HepG2 (cell line): ENCODE data around the gene CELF2. TPM values are rescaled to one million over a fixed set of nuclear protein-coding genes. Genes with fewer than 3 reads are reported as not detected.
A peak's percentile ranks its signal among the peaks of the same experiment; 100 is the strongest.

Experiments used
- ATAC-seq: fragments of 200-7000 bp; cut with Tn5 transposase; 3 replicates; pipeline ENCODE4 v1.9.1; 2020; ENCODE audit warnings: mild to moderate bottlenecking, moderate library complexity
- BruUV-seq: library from RNA; stranded (reverse); fragments of 400-500 nt; replicated peaks from 2 replicates; lab custom pipeline; 2021; lab: Mats Ljungman, UMichigan
- CTCF ChIA-PET: fragments of 300-600 bp; formaldehyde crosslinking; extraction: SDS; loops from one replicate; lab custom pipeline; 2021; ENCODE audit warnings: low total read pairs, inconsistent platforms, low intra/inter-chr PET ratio; lab: Yijun Ruan, JAX
- POLR2A ChIA-PET: fragments of 350-600 bp; sonication (Branson Sonifier 250); formaldehyde crosslinking; loops from one replicate; lab custom pipeline; 2020; ENCODE audit warnings: antibody characterized with exemption, inconsistent platforms; lab: Yijun Ruan, JAX
- DNase-seq: peaks from one replicate; pipeline ENCODE4 v3.0.0-alpha.2; 2015; ENCODE audit warnings: low spot score
- FAIRE-seq: peaks from 3 replicates; lab custom pipeline; 2011; peaks lifted over from hg19 to GRCh38; lab: Jason Lieb, UNC
- H2AFZ ChIP-seq: one replicate; pipeline ENCODE4 v1.6.1; 2011; ENCODE audit warnings: low read length, inconsistent platforms
- H3K27ac ChIP-seq: fragments of 300-600 bp; 3 replicates; pipeline ENCODE4 v1.8.0; 2011; ENCODE audit warnings: mixed run types, mild to moderate bottlenecking, mixed read lengths, low read length, inconsistent platforms; ENCODE audit not compliant: insufficient read depth; ENCODE audit errors: extremely low read length
- H3K27me3 ChIP-seq, 2 experiments: fragments of 200-600 bp in 1 of 2; 2 replicates in 1 of 2; 3 replicates in 1 of 2; pipeline versions ENCODE4 v1.6.0 to v1.8.0; 2011; ENCODE audit warnings: low read length in 2 of 2, mild to moderate bottlenecking in 2 of 2, moderate library complexity in 2 of 2, inconsistent platforms in 1 of 2; ENCODE audit not compliant: insufficient read depth in 2 of 2, control insufficient read depth in 1 of 2
- H3K36me3 ChIP-seq, 2 experiments: fragments of 200-600 bp in 1 of 2; replicated peaks in 1 of 2; 2 replicates in 1 of 2; 3 replicates in 1 of 2; pipeline versions ENCODE4 v1.5.1 to v1.8.0; 2011; ENCODE audit warnings: low read length in 2 of 2, inconsistent platforms in 1 of 2; ENCODE audit not compliant: insufficient read depth in 2 of 2, control insufficient read depth in 1 of 2
- H3K4me1 ChIP-seq: 2 replicates; pipeline ENCODE4 v1.5.1; 2012; ENCODE audit warnings: low read length, inconsistent platforms; ENCODE audit not compliant: insufficient read depth
- H3K4me2 ChIP-seq: 2 replicates; pipeline ENCODE4 v1.6.0; 2011; ENCODE audit warnings: low read depth, low read length, inconsistent platforms
- H3K4me3 ChIP-seq, 3 experiments: fragments of 200-600 bp in 1 of 3; sonication (generic), shearing (Covaris generic) in 1 of 3; replicated peaks in 1 of 3; 2 replicates each; pipeline ENCODE4 v1.5.1; 2011 to 2016; ENCODE audit warnings: low read length in 3 of 3, inconsistent platforms in 2 of 3, low read depth in 2 of 3, mild to moderate bottlenecking in 2 of 3, control low read depth in 1 of 3, mixed read lengths in 1 of 3; ENCODE audit not compliant: insufficient read depth in 1 of 3
- H3K79me2 ChIP-seq: one replicate; pipeline ENCODE4 v1.6.1; 2011; ENCODE audit warnings: low read length, inconsistent platforms; ENCODE audit not compliant: insufficient read depth
- H3K9ac ChIP-seq: 2 replicates; pipeline ENCODE4 v1.6.0; 2011; ENCODE audit warnings: mild to moderate bottlenecking, low read depth, low read length, inconsistent platforms; ENCODE audit not compliant: insufficient read depth
- H3K9me3 ChIP-seq: 2 replicates; pipeline ENCODE4 v1.5.1; 2012; ENCODE audit warnings: mild to moderate bottlenecking, low read length
- H4K20me1 ChIP-seq: 2 replicates; pipeline ENCODE4 v1.6.0; 2011; ENCODE audit warnings: inconsistent platforms, mild to moderate bottlenecking, low read length, moderate library complexity; ENCODE audit not compliant: insufficient read depth
- DBP ChIP-seq: sonication (generic); formaldehyde crosslinking; IDR thresholded peaks from 2 replicates; pipeline ENCODE4 v1.4.0; 2020; ENCODE audit warnings: missing genetic modification reagents; ENCODE audit errors: not compliant biosample characterization
- DR1 ChIP-seq: sonication (generic); formaldehyde crosslinking; IDR thresholded peaks from 2 replicates; pipeline ENCODE4 v1.8.0; 2021; ENCODE audit warnings: mild to moderate bottlenecking, missing genetic modification reagents, inconsistent platforms
- E2F2 ChIP-seq: sonication (generic); formaldehyde crosslinking; IDR thresholded peaks from 2 replicates; pipeline ENCODE4 v1.4.0; 2020; ENCODE audit warnings: missing genetic modification reagents, borderline replicate concordance
- ESRRA ChIP-seq: sonication (generic); formaldehyde crosslinking; IDR thresholded peaks from 2 replicates; pipeline ENCODE4 v1.5.1; 2020; ENCODE audit warnings: mild to moderate bottlenecking, low read depth, missing genetic modification reagents
- FOXK2 ChIP-seq: fragments of 450-650 bp; IDR thresholded peaks from 2 replicates; pipeline ENCODE4 v1.6.1; 2016
- HHEX ChIP-seq: IDR thresholded peaks from 2 replicates; pipeline ENCODE4 v1.6.1; 2016; ENCODE audit warnings: control low read depth
- MED8 ChIP-seq: sonication (generic); formaldehyde crosslinking; IDR thresholded peaks from 2 replicates; pipeline ENCODE4 v1.8.1; 2023; ENCODE audit warnings: mild to moderate bottlenecking, missing genetic modification reagents; ENCODE audit not compliant: insufficient replicate concordance
- RFX3 ChIP-seq: IDR thresholded peaks from 2 replicates; pipeline ENCODE4 v1.6.1; 2016; ENCODE audit warnings: missing biosample characterization, missing genetic modification reagents
- SAP130 ChIP-seq: IDR thresholded peaks from 2 replicates; pipeline ENCODE4 v1.6.1; 2016; ENCODE audit warnings: low read depth
- SMYD3 ChIP-seq: sonication (generic); formaldehyde crosslinking; IDR thresholded peaks from 2 replicates; pipeline ENCODE4 v1.8.1; 2023; ENCODE audit warnings: mild to moderate bottlenecking, missing genetic modification reagents
- SSRP1 ChIP-seq: IDR thresholded peaks from 2 replicates; pipeline ENCODE4 v1.6.1; 2016; ENCODE audit warnings: control low read depth
- ZBTB14 ChIP-seq: sonication (generic); formaldehyde crosslinking; IDR thresholded peaks from 2 replicates; pipeline ENCODE4 v1.4.0; 2020; ENCODE audit warnings: missing genetic modification reagents
- ZKSCAN8 ChIP-seq: IDR thresholded peaks from 2 replicates; pipeline ENCODE4 v1.6.1; 2016; ENCODE audit warnings: borderline replicate concordance, missing genetic modification reagents, missing compliant biosample characterization
- WGBS: methylation state at CpG from one replicate; pipeline ENCODE4 v1.1.6; 2017; ENCODE audit warnings: low lambda C conversion rate; 5-methylcytosine and 5-hydroxymethylcytosine counted together
- in situ Hi-C: cut with HindIII; loops from 2 replicates; pipeline ENCODE4 v1.10.0; 2017; ENCODE audit warnings: low pct_unique_long_range_greater_than_20kb; ENCODE audit not compliant: extremely low pct_ligation_motif_present
- intact Hi-C: fragments of 100-400 bp; cut with micrococcal nuclease; formaldehyde crosslinking; loops from one replicate; pipeline ENCODE4 v1.10.0; 2022; ENCODE audit not compliant: unreplicated experiment
- polyA plus RNA-seq, 8 experiments: library from polyadenylated mRNA; depleted of rRNA in 3 of 8; stranded (reverse) in 7 of 8; unstranded in 1 of 8; fragments of >200 nt; fragmentation: Illumina TruSeq in 4 of 8; extraction: Trizol in 4 of 8; gene quantifications; 2 replicates each; pipeline versions ENCODE4 v1.2.1 to v1.2.3, GENCODE V29; 2011 to 2016; ENCODE audit warnings: low read depth in 4 of 8, missing spikeins in 1 of 8, mixed read lengths in 1 of 8; ENCODE audit not compliant: insufficient read depth in 1 of 8
- total RNA-seq, 5 experiments: library from RNA; depleted of rRNA; stranded (reverse); fragments of >200 nt; fragmentation: Illumina TruSeq; extraction: Trizol; gene quantifications; 2 replicates each; pipeline ENCODE4 v1.2.3, GENCODE V29; 2016; ENCODE audit warnings: low read depth in 1 of 5
- TF ChIP-seq, protein P1 (sequence below): sonication (generic); formaldehyde crosslinking; IDR thresholded peaks from 2 replicates; pipeline ENCODE4 v1.9.0; 2021; ENCODE audit warnings: missing genetic modification reagents, borderline replicate concordance

Gene CELF2
- total and polyA plus RNA-seq, 2 of the 13 experiments (the other 11 are each of a cell fraction or from before 2014, with no cell fraction given), result not detected

DNA sequence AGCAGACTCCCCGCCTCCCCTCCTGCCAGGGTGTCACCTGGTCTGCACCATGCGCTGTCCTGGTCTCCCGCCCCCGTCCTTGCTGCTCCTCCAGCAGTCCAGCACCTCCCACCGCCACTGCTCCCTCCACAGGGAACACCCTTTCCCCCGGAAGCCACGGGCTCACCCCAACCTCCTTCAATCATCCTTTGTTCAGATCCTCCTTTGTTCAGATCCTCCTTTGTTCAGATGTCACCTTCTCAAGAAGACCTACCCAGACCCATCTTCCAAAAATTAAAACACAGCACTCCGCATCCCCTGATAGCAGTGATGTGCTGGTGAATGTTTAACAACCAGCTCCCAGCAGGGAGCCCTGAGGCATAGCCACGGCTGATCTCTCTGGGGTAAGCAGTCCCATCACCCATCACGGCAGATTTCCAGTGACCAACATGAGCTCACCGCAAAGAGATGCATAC lies 356.1 kb downstream of the CELF2 start:
- in situ Hi-C loops, result no loop called here
- ChIA-PET POLR2A (no interaction called here), CTCF (no interaction called here)
- DNase-seq, result no peak
- Histone ChIP-seq H3K79me2 (no peaks in the 10 kb centered on the region), H3K4me3 (no peak overlapping the region), H4K20me1 (no peaks in the 10 kb centered on the region), H3K4me2 (no peak overlapping the region), H3K27me3 (peaks cover 0 to 7% of the 10 kb centered on the region in 2 experiments; a peak in 2 of 5 replicates), H2AFZ (no peak overlapping the region), H3K9ac (no peak overlapping the region), H3K36me3 (no peaks in the 10 kb centered on the region), H3K27ac (no peak overlapping the region), H3K4me1 (no peaks in the 10 kb centered on the region), H3K9me3 (no peaks in the 10 kb centered on the region)
- FAIRE-seq, result no peak
- BruUV-seq, result no TSS peak
- WGBS, result 5% methylated on average over 11 of the region's 11 CpGs
- TF ChIP-seq ESRRA (CRISPR knock-in tag) (no peak), ZKSCAN8 (CRISPR knock-in tag) (no peak)
- TF ChIP-seq, protein P1, sequence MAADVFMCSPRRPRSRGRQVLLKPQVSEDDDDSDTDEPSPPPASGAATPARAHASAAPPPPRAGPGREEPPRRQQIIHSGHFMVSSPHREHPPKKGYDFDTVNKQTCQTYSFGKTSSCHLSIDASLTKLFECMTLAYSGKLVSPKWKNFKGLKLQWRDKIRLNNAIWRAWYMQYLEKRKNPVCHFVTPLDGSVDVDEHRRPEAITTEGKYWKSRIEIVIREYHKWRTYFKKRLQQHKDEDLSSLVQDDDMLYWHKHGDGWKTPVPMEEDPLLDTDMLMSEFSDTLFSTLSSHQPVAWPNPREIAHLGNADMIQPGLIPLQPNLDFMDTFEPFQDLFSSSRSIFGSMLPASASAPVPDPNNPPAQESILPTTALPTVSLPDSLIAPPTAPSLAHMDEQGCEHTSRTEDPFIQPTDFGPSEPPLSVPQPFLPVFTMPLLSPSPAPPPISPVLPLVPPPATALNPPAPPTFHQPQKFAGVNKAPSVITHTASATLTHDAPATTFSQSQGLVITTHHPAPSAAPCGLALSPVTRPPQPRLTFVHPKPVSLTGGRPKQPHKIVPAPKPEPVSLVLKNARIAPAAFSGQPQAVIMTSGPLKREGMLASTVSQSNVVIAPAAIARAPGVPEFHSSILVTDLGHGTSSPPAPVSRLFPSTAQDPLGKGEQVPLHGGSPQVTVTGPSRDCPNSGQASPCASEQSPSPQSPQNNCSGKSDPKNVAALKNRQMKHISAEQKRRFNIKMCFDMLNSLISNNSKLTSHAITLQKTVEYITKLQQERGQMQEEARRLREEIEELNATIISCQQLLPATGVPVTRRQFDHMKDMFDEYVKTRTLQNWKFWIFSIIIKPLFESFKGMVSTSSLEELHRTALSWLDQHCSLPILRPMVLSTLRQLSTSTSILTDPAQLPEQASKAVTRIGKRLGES (CRISPR knock-in tag), result no peak
- intact Hi-C loops, result no loop called here
- ATAC-seq, result peak; percentile 35; the same call in 1 of the 3 replicates

DNA sequence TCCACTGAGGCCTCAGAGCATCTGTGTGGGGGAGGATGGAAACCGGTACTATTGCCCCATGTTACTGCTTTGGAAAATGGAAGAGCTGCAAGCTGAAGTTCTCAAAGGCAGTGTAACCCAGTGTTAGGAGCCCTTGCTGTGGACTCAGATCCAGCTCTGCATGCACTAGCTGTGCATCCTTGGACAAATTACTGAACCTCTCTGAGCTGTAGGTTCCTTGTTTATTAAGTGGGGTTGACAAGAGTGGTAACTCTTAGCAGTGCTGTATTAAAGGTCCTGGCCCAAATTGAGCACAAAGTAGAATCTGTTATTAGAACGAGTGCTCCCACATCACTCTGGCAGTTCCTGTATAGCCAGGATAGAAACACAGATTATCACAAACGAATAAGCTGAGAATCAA lies 359.6 kb downstream of the CELF2 start:
- Histone ChIP-seq H3K27ac (no peak overlapping the region), H3K36me3 (no peaks in the 10 kb centered on the region), H4K20me1 (no peaks in the 10 kb centered on the region), H3K4me2 (no peak overlapping the region), H3K4me3 (no peak overlapping the region), H3K9ac (no peak overlapping the region), H3K4me1 (no peaks in the 10 kb centered on the region), H3K27me3 (peaks cover 0 to 7% of the 10 kb centered on the region in 2 experiments; a peak in 1 of 5 replicates), H3K9me3 (no peaks in the 10 kb centered on the region), H3K79me2 (no peaks in the 10 kb centered on the region), H2AFZ (no peak overlapping the region)
- 22% methylated on average over 3 of the region's 3 CpGs for WGBS
- POLR2A ChIA-PET, result no interaction called here
- ATAC-seq (no peak), DNase-seq (no peak), FAIRE-seq (no peak)
- in situ Hi-C loops (no loop called here), intact Hi-C loops (no loop called here)
- CTCF ChIA-PET, result no interaction called here
- no TSS peak for BruUV-seq
- TF ChIP-seq SAP130 (CRISPR knock-in tag) (no peak), RFX3 (CRISPR knock-in tag) (no peak), E2F2 (CRISPR knock-in tag) (no peak), FOXK2 (no peak), MED8 (CRISPR knock-in tag) (no peak), HHEX (CRISPR knock-in tag) (no peak), SMYD3 (no peak), ZBTB14 (CRISPR knock-in tag) (no peak), DBP (CRISPR knock-in tag) (no peak), DR1 (no peak), SSRP1 (CRISPR knock-in tag) (no peak)
